Hippocampal formation (tissue), 2 donors: ENCODE data around the gene MMP24OS.
"Not testable (repeated sequence)": the region's sequence is repeated elsewhere in the genome, so short reads cannot be mapped to it uniquely, and the experiment has no call there.

Experiments
- DNase-seq, 2 donors: peaks; one replicate each; lab custom pipeline; 2025; lab: John Stamatoyannopoulos, UW

MMP24OS gene

GRCh38 chr20:35277531-35278395, at the start of gene MMP24OS:
Gene MMP24OS (minus strand): TSS chr20:35278122. CDS start chr20:35277929, 193 bp downstream.
- DNase-seq: peak; percentile 72 to 78

GRCh38 chr20:35327074-35327976, 49.4 kb upstream of the MMP24OS start:
- DNase-seq: no peak

- no peak for DNase-seq
Observed at GRCh38 chr20:35326740-35327073, 48.8 kb upstream of the MMP24OS start.

- DNase-seq: no peak
Observed at GRCh38 chr20:35326021-35326739, 48.3 kb upstream of the MMP24OS start.

- DNase-seq: no peak
Observed at GRCh38 chr20:35325401-35325800, 47.5 kb upstream of the MMP24OS start.

GRCh38 chr20:35320396-35321126, 42.6 kb upstream of the MMP24OS start:
- no peak for DNase-seq

GRCh38 chr20:35319871-35320197, 41.9 kb upstream of the MMP24OS start:
- no peak for DNase-seq

- DNase-seq: no peak
Observed at GRCh38 chr20:35319192-35319870, 41.4 kb upstream of the MMP24OS start.

- DNase-seq: no peak
Observed at GRCh38 chr20:35318502-35319157, 40.7 kb upstream of the MMP24OS start.

GRCh38 chr20:35317416-35318210, 39.7 kb upstream of the MMP24OS start:
- no peak for DNase-seq

GRCh38 chr20:35316086-35316485, 38.2 kb upstream of the MMP24OS start:
- no peak for DNase-seq

- not testable (repeated sequence) for DNase-seq
Observed at GRCh38 chr20:35315632-35316020, 37.7 kb upstream of the MMP24OS start.

GRCh38 chr20:35314816-35315631, 37.1 kb upstream of the MMP24OS start:
- DNase-seq: no peak

- no peak for DNase-seq
Observed at GRCh38 chr20:35312318-35312717, 34.4 kb upstream of the MMP24OS start.

- DNase-seq: no peak
Observed at GRCh38 chr20:35311822-35312221, 33.9 kb upstream of the MMP24OS start.

- DNase-seq: no peak
Observed at GRCh38 chr20:35311409-35311808, 33.5 kb upstream of the MMP24OS start.

GRCh38 chr20:35307666-35308653, 30.0 kb upstream of the MMP24OS start:
- peak; percentile 18 to 52 for DNase-seq
